Endometrium (tissue), 2 donors: ENCODE measurements around the gene CMSS1.
"Not testable (repeated sequence)": the region's sequence is repeated elsewhere in the genome, so short reads cannot be mapped to it uniquely, and the experiment has no call there.

Source experiments
- FAIRE-seq: peaks from 2 replicates; lab custom pipeline; 2012; peaks lifted over from hg19 to GRCh38; lab: Jason Lieb, UNC
- donor health status: control.
- donor health status: control.

Gene CMSS1

GRCh38 chr3:99818818-99819217 is 1.2 kb downstream of the CMSS1 start:
- FAIRE-seq = no peak

- no peak for FAIRE-seq
Observed at GRCh38 chr3:99823723-99824711, 6.4 kb downstream of the CMSS1 start.

GRCh38 chr3:99825004-99825640 is 7.5 kb downstream of the CMSS1 start:
- no peak for FAIRE-seq

- FAIRE-seq = no peak
Observed at GRCh38 chr3:99829844-99830243, 12.2 kb downstream of the CMSS1 start.

- FAIRE-seq = peak; percentile 4
Observed at GRCh38 chr3:99833617-99834205, 16.0 kb downstream of the CMSS1 start.

GRCh38 chr3:99834211-99834957 is 16.7 kb downstream of the CMSS1 start:
- no peak for FAIRE-seq

- FAIRE-seq = no peak
Observed at GRCh38 chr3:99836681-99837080, 19.0 kb downstream of the CMSS1 start.

GRCh38 chr3:99837715-99838114 is 20.1 kb downstream of the CMSS1 start:
- FAIRE-seq = no peak

- no peak for FAIRE-seq
Observed at GRCh38 chr3:99838755-99839154, 21.1 kb downstream of the CMSS1 start.

GRCh38 chr3:99839613-99840012 is 22.0 kb downstream of the CMSS1 start:
- FAIRE-seq = no peak

GRCh38 chr3:99841949-99842348 is 24.3 kb downstream of the CMSS1 start:
- FAIRE-seq = not testable (repeated sequence)

- FAIRE-seq = peak; percentile 88
Observed at GRCh38 chr3:99842826-99843589, 25.3 kb downstream of the CMSS1 start.

- FAIRE-seq = no peak
Observed at GRCh38 chr3:99843590-99844258, 26.1 kb downstream of the CMSS1 start.

GRCh38 chr3:99845331-99845730 is 27.7 kb downstream of the CMSS1 start:
- no peak for FAIRE-seq

GRCh38 chr3:99845999-99846398 is 28.3 kb downstream of the CMSS1 start:
- FAIRE-seq = no peak

- FAIRE-seq = no peak
Observed at GRCh38 chr3:99846477-99847160, 29.0 kb downstream of the CMSS1 start.

GRCh38 chr3:99848433-99848832 is 30.8 kb downstream of the CMSS1 start:
- no peak for FAIRE-seq

- no peak for FAIRE-seq
Observed at GRCh38 chr3:99850608-99851007, 32.9 kb downstream of the CMSS1 start.

- no peak for FAIRE-seq
Observed at GRCh38 chr3:99851955-99852354, 34.3 kb downstream of the CMSS1 start.

GRCh38 chr3:99852851-99853250 is 35.2 kb downstream of the CMSS1 start:
- FAIRE-seq = no peak
